Gastroesophageal sphincter (tissue), 3 donors: ENCODE results near the gene RAB44.
"Not testable (repeated sequence)": the region's sequence is repeated elsewhere in the genome, so short reads cannot be mapped to it uniquely, and the experiment has no call there.

Experiments used
- CTCF ChIP-seq, 4 experiments: fragments of 200-600 bp in 2 of 4; fragments of 450-650 bp in 2 of 4; sonication (generic) in 1 of 4; IDR thresholded peaks; one replicate each; pipeline ENCODE4 v1.5.1; 2017 to 2019; ENCODE audit warnings: antibody characterized with exemption in 4 of 4, mild to moderate bottlenecking in 2 of 4, moderate library complexity in 2 of 4
- EP300 ChIP-seq: sonication (generic); formaldehyde crosslinking; IDR thresholded peaks from one replicate; pipeline ENCODE4 v1.6.1; 2017; ENCODE audit warnings: antibody characterized with exemption, mild to moderate bottlenecking
- POLR2A ChIP-seq, 2 donors: fragments of 450-650 bp; IDR thresholded peaks; one replicate each; pipeline ENCODE4 v1.6.1; 2017; ENCODE audit warnings: antibody characterized with exemption in 2 of 2, mild to moderate bottlenecking in 2 of 2, moderate library complexity in 1 of 2

GRCh38 chr6:36704961-36705577 lies 7.4 kb downstream of the RAB44 start:
- TF ChIP-seq CTCF (IDR thresholded peaks at IDR 0.05); POLR2A (IDR thresholded peaks at IDR 0.05); EP300: not testable (repeated sequence)
